ENCODE results near the gene SETD2.
"Not testable (repeated sequence)": the region's sequence is repeated elsewhere in the genome, so short reads cannot be mapped to it uniquely, and the experiment has no call there.

Gene SETD2

DNA sequence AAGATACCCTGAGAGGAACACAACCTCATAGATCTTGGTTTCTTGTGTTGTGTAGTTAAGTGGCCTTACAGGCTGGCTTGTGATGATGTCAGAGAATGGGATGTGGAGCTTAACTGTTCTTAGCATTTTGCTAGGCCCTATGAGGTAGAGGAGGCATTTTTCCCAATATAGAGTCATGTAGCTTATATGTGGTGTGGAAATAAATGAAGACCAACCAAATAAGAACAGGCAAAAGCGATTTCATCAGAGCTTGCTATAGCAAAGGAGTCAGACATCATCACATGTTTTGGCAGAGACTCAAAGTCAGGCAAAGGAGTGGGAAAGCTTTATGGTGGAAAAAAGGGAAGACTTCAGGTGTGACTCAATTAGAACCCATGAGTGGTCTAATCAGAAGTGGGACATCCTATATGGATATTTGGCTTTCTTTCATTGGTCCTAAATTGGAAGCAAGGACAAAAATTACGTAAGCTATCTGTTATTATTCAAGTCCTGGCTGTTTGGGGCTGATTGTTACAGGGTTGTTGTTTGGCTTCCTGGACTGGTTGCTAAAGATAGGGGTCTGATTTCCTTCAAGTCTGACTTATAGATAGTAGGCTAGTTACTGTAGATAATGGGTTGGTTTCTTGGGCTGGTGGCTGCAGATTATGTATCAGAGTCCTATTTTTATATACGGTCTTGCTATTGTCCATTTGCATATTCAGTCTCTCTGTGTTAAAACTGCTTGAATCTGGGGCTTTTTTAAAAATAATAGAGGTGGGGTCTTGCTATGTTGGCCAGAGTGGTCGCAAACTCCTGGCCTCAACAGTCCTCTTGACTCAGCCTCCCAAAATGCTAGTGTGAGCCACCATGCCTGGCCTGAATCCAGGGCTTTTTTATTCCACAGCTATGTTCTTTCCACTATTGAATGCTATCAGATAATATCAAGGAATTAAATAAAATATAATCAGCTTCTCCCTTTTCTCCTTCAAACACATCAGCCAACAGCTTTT, 30.3 kb upstream of the SETD2 start:
- Histone ChIP-seq H3K27me3 (ENCODE audit: insufficient read depth, poor library complexity, severe bottlenecking) (no peaks in the 10 kb centered on the region), H3K27ac (replicated peaks) (no peak overlapping the region), H3K4me3 (replicated peaks; ENCODE audit: insufficient read depth, low read length) (no peak overlapping the region)
- no peak for DNase-seq (ENCODE audit: low read depth in 1 of 2, low spot score in 1 of 2)
- TF ChIP-seq POLR2AphosphoS5 (IDR thresholded peaks at IDR 0.05; ENCODE audit: low read depth) (no peak), GABPA (IDR thresholded peaks at IDR 0.05; ENCODE audit: low read depth) (no peak)
- TF ChIP-seq, protein P1, sequence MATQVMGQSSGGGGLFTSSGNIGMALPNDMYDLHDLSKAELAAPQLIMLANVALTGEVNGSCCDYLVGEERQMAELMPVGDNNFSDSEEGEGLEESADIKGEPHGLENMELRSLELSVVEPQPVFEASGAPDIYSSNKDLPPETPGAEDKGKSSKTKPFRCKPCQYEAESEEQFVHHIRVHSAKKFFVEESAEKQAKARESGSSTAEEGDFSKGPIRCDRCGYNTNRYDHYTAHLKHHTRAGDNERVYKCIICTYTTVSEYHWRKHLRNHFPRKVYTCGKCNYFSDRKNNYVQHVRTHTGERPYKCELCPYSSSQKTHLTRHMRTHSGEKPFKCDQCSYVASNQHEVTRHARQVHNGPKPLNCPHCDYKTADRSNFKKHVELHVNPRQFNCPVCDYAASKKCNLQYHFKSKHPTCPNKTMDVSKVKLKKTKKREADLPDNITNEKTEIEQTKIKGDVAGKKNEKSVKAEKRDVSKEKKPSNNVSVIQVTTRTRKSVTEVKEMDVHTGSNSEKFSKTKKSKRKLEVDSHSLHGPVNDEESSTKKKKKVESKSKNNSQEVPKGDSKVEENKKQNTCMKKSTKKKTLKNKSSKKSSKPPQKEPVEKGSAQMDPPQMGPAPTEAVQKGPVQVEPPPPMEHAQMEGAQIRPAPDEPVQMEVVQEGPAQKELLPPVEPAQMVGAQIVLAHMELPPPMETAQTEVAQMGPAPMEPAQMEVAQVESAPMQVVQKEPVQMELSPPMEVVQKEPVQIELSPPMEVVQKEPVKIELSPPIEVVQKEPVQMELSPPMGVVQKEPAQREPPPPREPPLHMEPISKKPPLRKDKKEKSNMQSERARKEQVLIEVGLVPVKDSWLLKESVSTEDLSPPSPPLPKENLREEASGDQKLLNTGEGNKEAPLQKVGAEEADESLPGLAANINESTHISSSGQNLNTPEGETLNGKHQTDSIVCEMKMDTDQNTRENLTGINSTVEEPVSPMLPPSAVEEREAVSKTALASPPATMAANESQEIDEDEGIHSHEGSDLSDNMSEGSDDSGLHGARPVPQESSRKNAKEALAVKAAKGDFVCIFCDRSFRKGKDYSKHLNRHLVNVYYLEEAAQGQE (IDR thresholded peaks at IDR 0.05; ENCODE audit: insufficient replicate concordance, low read depth), result no peak

DNA sequence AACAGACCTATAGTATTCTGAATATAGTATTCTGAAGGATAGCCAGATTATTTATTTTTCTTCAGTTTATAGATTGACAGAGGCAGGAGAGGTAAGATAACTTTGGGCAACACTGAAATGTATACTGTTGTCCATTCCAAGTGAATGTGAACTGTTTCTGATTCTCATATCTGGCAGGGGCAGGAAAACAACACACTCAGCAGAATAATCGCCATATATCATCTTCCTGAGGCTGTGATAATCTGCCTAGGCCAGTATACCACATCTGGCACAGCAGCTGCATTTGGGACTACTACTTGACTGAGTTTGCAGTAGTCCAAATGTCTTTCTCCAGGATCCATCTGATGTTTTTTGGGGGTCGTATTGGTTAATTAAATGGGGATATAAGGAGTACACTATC, 22.4 kb upstream of the SETD2 start:
- no peak overlapping the region for H3K27ac ChIP-seq (replicated peaks)
- no peak overlapping the region for H3K4me3 ChIP-seq (replicated peaks; ENCODE audit: insufficient read depth, low read length)
- no peaks in the 10 kb centered on the region for H3K27me3 ChIP-seq (ENCODE audit: insufficient read depth, poor library complexity, severe bottlenecking)
- no peak for DNase-seq (ENCODE audit: low read depth in 1 of 2, low spot score in 1 of 2)
- TF ChIP-seq POLR2AphosphoS5 (IDR thresholded peaks at IDR 0.05; ENCODE audit: low read depth) (no peak), GABPA (IDR thresholded peaks at IDR 0.05; ENCODE audit: low read depth) (no peak), SPI1 (IDR thresholded peaks at IDR 0.05; ENCODE audit: borderline replicate concordance, low read depth) (no peak)
- TF ChIP-seq, protein P1 (IDR thresholded peaks at IDR 0.05; ENCODE audit: insufficient replicate concordance, low read depth), result no peak
- TF ChIP-seq, protein P2, sequence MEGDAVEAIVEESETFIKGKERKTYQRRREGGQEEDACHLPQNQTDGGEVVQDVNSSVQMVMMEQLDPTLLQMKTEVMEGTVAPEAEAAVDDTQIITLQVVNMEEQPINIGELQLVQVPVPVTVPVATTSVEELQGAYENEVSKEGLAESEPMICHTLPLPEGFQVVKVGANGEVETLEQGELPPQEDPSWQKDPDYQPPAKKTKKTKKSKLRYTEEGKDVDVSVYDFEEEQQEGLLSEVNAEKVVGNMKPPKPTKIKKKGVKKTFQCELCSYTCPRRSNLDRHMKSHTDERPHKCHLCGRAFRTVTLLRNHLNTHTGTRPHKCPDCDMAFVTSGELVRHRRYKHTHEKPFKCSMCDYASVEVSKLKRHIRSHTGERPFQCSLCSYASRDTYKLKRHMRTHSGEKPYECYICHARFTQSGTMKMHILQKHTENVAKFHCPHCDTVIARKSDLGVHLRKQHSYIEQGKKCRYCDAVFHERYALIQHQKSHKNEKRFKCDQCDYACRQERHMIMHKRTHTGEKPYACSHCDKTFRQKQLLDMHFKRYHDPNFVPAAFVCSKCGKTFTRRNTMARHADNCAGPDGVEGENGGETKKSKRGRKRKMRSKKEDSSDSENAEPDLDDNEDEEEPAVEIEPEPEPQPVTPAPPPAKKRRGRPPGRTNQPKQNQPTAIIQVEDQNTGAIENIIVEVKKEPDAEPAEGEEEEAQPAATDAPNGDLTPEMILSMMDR (IDR thresholded peaks at IDR 0.05; ENCODE audit: insufficient read depth, low read length), result no peak

DNA sequence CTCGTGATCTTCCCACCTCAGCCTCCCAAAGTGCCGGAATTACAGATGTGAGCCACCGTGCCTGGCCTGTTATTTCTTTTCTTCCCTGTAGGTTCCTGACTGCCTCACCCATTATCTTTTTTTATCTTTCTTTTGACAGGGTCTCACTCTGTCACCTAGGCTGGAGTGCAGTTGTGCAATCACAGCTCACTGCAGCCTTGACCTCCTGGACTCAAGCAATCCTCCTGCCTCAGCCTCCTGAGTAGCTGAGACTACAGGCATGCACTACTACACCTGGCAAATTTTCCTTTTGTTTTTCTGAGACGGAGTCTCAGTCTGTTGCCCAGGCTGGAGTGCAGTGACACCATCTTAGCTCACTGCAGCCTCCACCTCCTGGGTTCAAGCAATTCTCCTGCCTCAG, 17.8 kb upstream of the SETD2 start:
- not testable (repeated sequence) for H3K4me3 ChIP-seq (replicated peaks; ENCODE audit: insufficient read depth, low read length); H3K27me3 ChIP-seq (ENCODE audit: insufficient read depth, poor library complexity, severe bottlenecking); DNase-seq (ENCODE audit: low read depth in 1 of 2, low spot score in 1 of 2); H3K27ac ChIP-seq (replicated peaks)

DNA sequence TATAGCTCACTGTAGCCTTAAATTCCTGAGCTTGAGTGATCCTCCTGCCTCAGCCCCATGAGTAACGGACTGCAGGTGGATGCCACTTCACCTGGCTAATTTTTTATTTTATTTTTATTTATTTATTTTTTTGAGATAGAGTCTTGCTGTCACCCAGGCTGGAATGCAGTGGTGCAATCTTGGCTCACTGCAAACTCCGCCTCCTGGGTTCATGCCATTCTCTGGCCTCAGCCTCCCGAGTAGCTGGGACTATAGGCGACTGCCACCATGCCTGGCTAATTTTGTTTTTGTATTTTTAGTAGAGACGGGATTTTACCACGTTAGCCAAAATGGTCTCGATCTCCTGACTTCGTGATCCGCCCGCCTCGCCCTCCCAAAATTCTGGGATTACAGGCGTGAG, 16.1 kb upstream of the SETD2 start:
- DNase-seq (ENCODE audit: low read depth in 1 of 2, low spot score in 1 of 2); H3K27ac ChIP-seq (replicated peaks); H3K27me3 ChIP-seq (ENCODE audit: insufficient read depth, poor library complexity, severe bottlenecking); H3K4me3 ChIP-seq (replicated peaks; ENCODE audit: insufficient read depth, low read length): not testable (repeated sequence)

GRCh38 chr3:47176582-47176981, 12.7 kb upstream of the SETD2 start:
- DNase-seq (ENCODE audit: low read depth in 1 of 2, low spot score in 1 of 2), result no peak
- no peak overlapping the region for H3K27ac ChIP-seq (replicated peaks)
- no peaks in the 10 kb centered on the region for H3K27me3 ChIP-seq (ENCODE audit: insufficient read depth, poor library complexity, severe bottlenecking)
- no peak overlapping the region for H3K4me3 ChIP-seq (replicated peaks; ENCODE audit: insufficient read depth, low read length)
- TF ChIP-seq POLR2AphosphoS5 (IDR thresholded peaks at IDR 0.05; ENCODE audit: low read depth) (no peak), GABPA (IDR thresholded peaks at IDR 0.05; ENCODE audit: low read depth) (no peak), SPI1 (IDR thresholded peaks at IDR 0.05; ENCODE audit: borderline replicate concordance, low read depth) (no peak)
- TF ChIP-seq, protein P2 (IDR thresholded peaks at IDR 0.05; ENCODE audit: insufficient read depth, low read length), result no peak
- TF ChIP-seq, protein P1 (IDR thresholded peaks at IDR 0.05; ENCODE audit: insufficient replicate concordance, low read depth), result no peak

Data from HL-60 (cell line).